Subcutaneous abdominal adipose tissue (tissue), 5 donors: Measurements from ENCODE around the gene LRMDA.

Experiments used
- H3K27ac ChIP-seq: one replicate; pipeline ENCODE4 v1.7.0; 2013; ENCODE audit warnings: low read depth, mild to moderate bottlenecking, inconsistent platforms, low read length, moderate library complexity
- H3K27me3 ChIP-seq, 5 donors: one replicate each; pipeline ENCODE4 v1.7.0; 2013; ENCODE audit warnings: low read length in 5 of 5, inconsistent platforms in 1 of 5; ENCODE audit not compliant: control insufficient read depth in 5 of 5, insufficient read depth in 4 of 5
- H3K36me3 ChIP-seq, 5 donors: one replicate each; pipeline ENCODE4 v1.7.0; 2013; ENCODE audit warnings: low read length in 5 of 5; ENCODE audit not compliant: control insufficient read depth in 5 of 5, insufficient read depth in 5 of 5
- H3K4me1 ChIP-seq, 5 donors: one replicate each; pipeline ENCODE4 v1.7.0; 2013; ENCODE audit warnings: low read length in 5 of 5, mild to moderate bottlenecking in 3 of 5, moderate library complexity in 1 of 5; ENCODE audit not compliant: control insufficient read depth in 5 of 5, insufficient read depth in 5 of 5
- H3K4me3 ChIP-seq, 5 donors: one replicate each; pipeline ENCODE4 v1.7.0; 2013; ENCODE audit warnings: low read length in 5 of 5, low read depth in 1 of 5
- H3K9ac ChIP-seq, 5 donors: one replicate each; pipeline ENCODE4 v1.7.0; 2013; ENCODE audit warnings: low read length in 5 of 5, mild to moderate bottlenecking in 4 of 5, moderate library complexity in 3 of 5
- H3K9me3 ChIP-seq, 5 donors: one replicate each; pipeline ENCODE4 v1.7.0; 2013; ENCODE audit warnings: low read length in 5 of 5; ENCODE audit not compliant: control insufficient read depth in 5 of 5
- donor health status: healthy.
- donor health status: healthy.
- donor health status: healthy.
- donor health status: healthy.
- donor health status: healthy.

Gene LRMDA

GRCh38 chr10:76543655-76544054 lies 1112.2 kb downstream of the LRMDA start:
- Histone ChIP-seq H3K9ac (no peak overlapping the region), H3K27me3 (no peaks in the 10 kb centered on the region), H3K9me3 (no peaks in the 10 kb centered on the region), H3K4me1 (peaks cover 0 to 6% (median 3%) of the 10 kb centered on the region in 5 donors), H3K27ac (no peak overlapping the region), H3K4me3 (no peak overlapping the region), H3K36me3 (no peaks in the 10 kb centered on the region)

GRCh38 chr10:76544789-76545188 lies 1113.4 kb downstream of the LRMDA start:
- H3K9me3 ChIP-seq: no peaks in the 10 kb centered on the region
- no peak overlapping the region for H3K27ac ChIP-seq
- no peak overlapping the region for H3K4me3 ChIP-seq
- no peaks in the 10 kb centered on the region for H3K27me3 ChIP-seq
- no peaks in the 10 kb centered on the region for H3K36me3 ChIP-seq
- peaks cover 0 to 6% (median 3%) of the 10 kb centered on the region in 5 donors for H3K4me1 ChIP-seq
- H3K9ac ChIP-seq: no peak overlapping the region

GRCh38 chr10:76546411-76546810 lies 1115.0 kb downstream of the LRMDA start:
- Histone ChIP-seq H3K36me3 (no peaks in the 10 kb centered on the region), H3K4me1 (peaks cover 0 to 10% (median 6%) of the 10 kb centered on the region in 5 donors), H3K27me3 (no peaks in the 10 kb centered on the region), H3K9ac (no peak overlapping the region), H3K4me3 (no peak overlapping the region), H3K9me3 (no peaks in the 10 kb centered on the region), H3K27ac (no peak overlapping the region)

GRCh38 chr10:76547352-76547972 lies 1116.0 kb downstream of the LRMDA start:
- Histone ChIP-seq H3K9me3 (no peaks in the 10 kb centered on the region), H3K4me1 (peaks cover 0 to 10% (median 6%) of the 10 kb centered on the region in 5 donors), H3K36me3 (no peaks in the 10 kb centered on the region), H3K27ac (no peak overlapping the region), H3K9ac (no peak overlapping the region), H3K27me3 (no peaks in the 10 kb centered on the region), H3K4me3 (no peak overlapping the region)

GRCh38 chr10:76548716-76549115 lies 1117.3 kb downstream of the LRMDA start:
- Histone ChIP-seq H3K9ac (no peak overlapping the region), H3K36me3 (no peaks in the 10 kb centered on the region), H3K4me3 (no peak overlapping the region), H3K4me1 (peaks cover 0 to 10% (median 6%) of the 10 kb centered on the region in 5 donors), H3K9me3 (no peaks in the 10 kb centered on the region), H3K27ac (no peak overlapping the region), H3K27me3 (no peaks in the 10 kb centered on the region)

- Histone ChIP-seq H3K4me1 (peaks cover 0 to 10% (median 6%) of the 10 kb centered on the region in 5 donors), H3K27me3 (no peaks in the 10 kb centered on the region), H3K27ac (no peak overlapping the region), H3K4me3 (no peak overlapping the region), H3K36me3 (no peaks in the 10 kb centered on the region), H3K9me3 (no peaks in the 10 kb centered on the region), H3K9ac (no peak overlapping the region)
Measured at GRCh38 chr10:76549171-76549570, 1117.7 kb downstream of the LRMDA start.

- H3K27ac ChIP-seq: no peak overlapping the region
Measured at GRCh38 chr10:76550806-76551205, 1119.4 kb downstream of the LRMDA start.

GRCh38 chr10:76552091-76552873 lies 1120.9 kb downstream of the LRMDA start:
- H3K9ac ChIP-seq: no peak overlapping the region
- no peaks in the 10 kb centered on the region for H3K9me3 ChIP-seq
- no peak overlapping the region for H3K4me3 ChIP-seq
- H3K36me3 ChIP-seq: peaks cover 0 to under 1% (median 0%) of the 10 kb centered on the region in 5 donors
- peaks cover 0 to 14% (median 3%) of the 10 kb centered on the region in 5 donors for H3K4me1 ChIP-seq
- no peak overlapping the region for H3K27ac ChIP-seq
- H3K27me3 ChIP-seq: no peaks in the 10 kb centered on the region

More at GRCh38 chr10:76550806-76551205, 1119.4 kb downstream of the LRMDA start:
- Histone ChIP-seq H3K36me3 (no peaks in the 10 kb centered on the region), H3K9ac (no peak overlapping the region), H3K9me3 (no peaks in the 10 kb centered on the region), H3K4me1 (peaks cover 0 to 16% (median 4%) of the 10 kb centered on the region in 5 donors), H3K27me3 (no peaks in the 10 kb centered on the region), H3K4me3 (no peak overlapping the region)

- no peak overlapping the region for H3K27ac ChIP-seq
Measured at GRCh38 chr10:76553263-76554032, 1122.0 kb downstream of the LRMDA start.

GRCh38 chr10:76554033-76554408 lies 1122.6 kb downstream of the LRMDA start:
- peaks cover 0 to 19% (median 10%) of the 10 kb centered on the region in 5 donors for H3K4me1 ChIP-seq

More at GRCh38 chr10:76553263-76554032, 1122.0 kb downstream of the LRMDA start:
- Histone ChIP-seq H3K36me3 (peaks cover 0 to 4% (median 0%) of the 10 kb centered on the region in 5 donors), H3K9me3 (no peaks in the 10 kb centered on the region), H3K4me1 (peaks cover 0 to 14% (median 6%) of the 10 kb centered on the region in 5 donors), H3K27me3 (no peaks in the 10 kb centered on the region), H3K9ac (no peak overlapping the region), H3K4me3 (no peak overlapping the region)

More at GRCh38 chr10:76554033-76554408, 1122.6 kb downstream of the LRMDA start:
- Histone ChIP-seq H3K27ac (no peak overlapping the region), H3K9me3 (no peaks in the 10 kb centered on the region), H3K27me3 (no peaks in the 10 kb centered on the region), H3K36me3 (peaks cover 0 to 4% (median 0%) of the 10 kb centered on the region in 5 donors), H3K9ac (no peak overlapping the region), H3K4me3 (no peak overlapping the region)
